ENCODE measurements around the gene ZNF664. TPM values are rescaled to one million over a fixed set of nuclear protein-coding genes. Genes with fewer than 3 reads are reported as not detected.
A peak's percentile ranks its signal among the peaks of the same experiment; 100 is the strongest.

ZNF664 gene
- total and polyA plus RNA-seq, 2 of the 8 experiments (the other 6 are each of a cell fraction or from before 2014, with no cell fraction given) = 22.8 to 51.4 TPM

DNA sequence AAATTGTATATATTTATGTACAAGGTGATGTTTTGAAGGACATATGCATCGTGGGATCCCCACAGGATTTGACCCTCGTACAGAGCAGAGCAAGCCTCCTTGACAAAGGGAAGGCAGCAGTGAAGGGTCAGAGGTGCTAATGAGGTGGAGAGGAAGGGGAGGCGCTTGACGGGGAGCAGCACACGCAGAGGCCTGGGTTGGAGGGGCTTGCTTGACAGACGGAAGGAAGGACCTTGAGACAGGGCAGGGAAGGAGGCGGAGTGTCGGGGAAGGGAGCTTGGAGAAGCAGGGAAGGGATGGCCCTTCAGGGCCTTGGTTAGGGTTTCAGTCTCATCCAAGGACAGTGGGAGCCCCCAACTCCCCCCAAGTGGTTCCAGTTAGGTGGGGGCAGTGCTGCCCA, 52.6 kb downstream of the ZNF664 start (continued):
- TF ChIP-seq CHD7 (IDR thresholded peaks at IDR 0.05; ENCODE audit: insufficient replicate concordance, low read length) (no peak), CBX8 (IDR thresholded peaks at IDR 0.05; ENCODE audit: borderline replicate concordance, low read depth, low read length) (no peak), KDM5A (IDR thresholded peaks at IDR 0.05; ENCODE audit: low read length) (no peak), NRF1 (IDR thresholded peaks at IDR 0.05; ENCODE audit: low read depth, low read length) (no peak), E2F6 (IDR thresholded peaks at IDR 0.05) (0 out of 2 replicates have a peak, but pooled peaks have one; percentile 30), CTBP2 (IDR thresholded peaks at IDR 0.05; ENCODE audit: borderline replicate concordance, insufficient read depth, insufficient read length, low read length) (no peak), NANOG (IDR thresholded peaks at IDR 0.05; ENCODE audit: insufficient read depth, low read depth, low read length, poor library complexity, severe bottlenecking) (no peak), CREB1 (IDR thresholded peaks at IDR 0.05) (no peak), TCF12 (IDR thresholded peaks at IDR 0.05; ENCODE audit: low read depth, low read length) (no peak), KDM1A (IDR thresholded peaks at IDR 0.05; ENCODE audit: borderline replicate concordance, low read length) (no peak)
- TF ChIP-seq, protein P1, sequence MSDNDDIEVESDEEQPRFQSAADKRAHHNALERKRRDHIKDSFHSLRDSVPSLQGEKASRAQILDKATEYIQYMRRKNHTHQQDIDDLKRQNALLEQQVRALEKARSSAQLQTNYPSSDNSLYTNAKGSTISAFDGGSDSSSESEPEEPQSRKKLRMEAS (IDR thresholded peaks at IDR 0.05) = peak; percentile 42; the same call in 1 of the 2 replicates
